Measurements from ENCODE around the gene LDB2. TPM values are rescaled to one million over a fixed set of nuclear protein-coding genes. Genes with fewer than 3 reads are reported as not detected.
A peak's percentile ranks its signal among the peaks of the same experiment; 100 is the strongest.

The LDB2 gene
- total RNA-seq, 1 donor from 2014 or later, result 4.9 TPM

GRCh38 chr4:16758255-16758654, 140.2 kb downstream of the LDB2 start:
- H3K4me1 Mint-ChIP-seq (ENCODE audit: low read depth, unreplicated experiment), result peaks cover 24% of the 10 kb centered on the region
- Histone ChIP-seq H3K79me2 (ENCODE audit: insufficient read depth, low read length) (no peaks in the 10 kb centered on the region), H3K4me1 (ENCODE audit: insufficient read depth, low read length) (peaks cover 19% of the 10 kb centered on the region), H3K4me2 (ENCODE audit: low read length) (no peak overlapping the region), H3K36me3 (ENCODE audit: insufficient read depth, low read length) (no peaks in the 10 kb centered on the region), H3K9ac (ENCODE audit: low read length) (no peak overlapping the region), H2AFZ (ENCODE audit: low read depth, low read length) (no peak overlapping the region), H3K9me3 (ENCODE audit: insufficient read depth, low read depth, low read length) (no peaks in the 10 kb centered on the region), H3K4me3 (ENCODE audit: insufficient read depth, low read depth, low read length) (no peak overlapping the region), H3K27ac (ENCODE audit: low read depth, low read length) (no peak overlapping the region), H3K27me3 (ENCODE audit: insufficient read depth, low read length) (no peaks in the 10 kb centered on the region), H4K20me1 (ENCODE audit: insufficient read depth, low read length) (no peaks in the 10 kb centered on the region)
- DNase-seq (ENCODE audit: low read depth), result no peak
- no peak for TF ChIP-seq EZH2 (IDR thresholded peaks at IDR 0.05; ENCODE audit: insufficient read depth, low read length)
- TF ChIP-seq CTCF (IDR thresholded peaks at IDR 0.05; ENCODE audit: insufficient read depth, low read depth, low read length), result no peak
- H3K9me3 Mint-ChIP-seq (ENCODE audit: unreplicated experiment), result no peaks in the 10 kb centered on the region
- no peak overlapping the region for H3K4me3 Mint-ChIP-seq (ENCODE audit: unreplicated experiment)
- H3K36me3 Mint-ChIP-seq (ENCODE audit: low read depth, unreplicated experiment), result no peaks in the 10 kb centered on the region
- no peak overlapping the region for H3K27ac Mint-ChIP-seq (ENCODE audit: unreplicated experiment)
- no peak for FAIRE-seq
- peaks cover 5% of the 10 kb centered on the region for H3K27me3 Mint-ChIP-seq (ENCODE audit: low read depth, unreplicated experiment)

DNA sequence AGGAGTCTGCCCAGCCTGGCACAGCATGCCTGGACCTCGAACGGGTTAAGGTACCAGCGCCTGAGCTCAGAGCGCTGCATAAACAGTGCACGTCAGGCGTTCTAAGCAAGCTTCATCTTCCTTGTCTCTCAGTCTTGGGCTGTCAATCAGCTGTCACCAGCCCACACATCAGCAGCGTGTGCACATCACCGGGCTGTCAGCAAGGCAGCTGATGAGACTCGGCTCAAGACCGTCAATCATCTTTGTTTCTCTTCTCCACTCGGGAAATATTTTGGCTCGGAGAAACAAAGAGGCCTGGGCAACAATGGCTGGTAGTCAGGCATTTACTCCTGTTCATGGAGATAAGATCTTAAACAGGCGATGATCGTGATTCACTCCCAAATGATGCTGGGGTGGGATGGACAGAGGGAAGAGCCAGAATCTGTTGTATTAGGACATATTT, 141.3 kb downstream of the LDB2 start:
- H3K27ac ChIP-seq (ENCODE audit: low read depth, low read length), result no peak overlapping the region
- peaks cover 19% of the 10 kb centered on the region for H3K4me1 ChIP-seq (ENCODE audit: insufficient read depth, low read length)
- peak; percentile 74 for DNase-seq (ENCODE audit: low read depth)
- peak overlapping the region; percentile 57 for H3K4me2 ChIP-seq (ENCODE audit: low read length)
- no peaks in the 10 kb centered on the region for H3K9me3 Mint-ChIP-seq (ENCODE audit: unreplicated experiment)
- H3K9me3 ChIP-seq (ENCODE audit: insufficient read depth, low read depth, low read length), result no peaks in the 10 kb centered on the region
- TF ChIP-seq CTCF (IDR thresholded peaks at IDR 0.05; ENCODE audit: insufficient read depth, low read depth, low read length) (no peak), EZH2 (IDR thresholded peaks at IDR 0.05; ENCODE audit: insufficient read depth, low read length) (no peak)
- FAIRE-seq, result no peak
- no peaks in the 10 kb centered on the region for H3K27me3 ChIP-seq (ENCODE audit: insufficient read depth, low read length)
- H3K4me1 Mint-ChIP-seq (ENCODE audit: low read depth, unreplicated experiment), result peaks cover 26% of the 10 kb centered on the region
- H3K36me3 Mint-ChIP-seq (ENCODE audit: low read depth, unreplicated experiment), result no peaks in the 10 kb centered on the region
- H3K27ac Mint-ChIP-seq (ENCODE audit: unreplicated experiment), result peak overlapping the region; percentile 30
- H3K4me3 ChIP-seq (ENCODE audit: insufficient read depth, low read depth, low read length), result no peak overlapping the region
- peak overlapping the region; percentile 64 for H2AFZ ChIP-seq (ENCODE audit: low read depth, low read length)
- no peak overlapping the region for H3K9ac ChIP-seq (ENCODE audit: low read length)
- no peak overlapping the region for H3K4me3 Mint-ChIP-seq (ENCODE audit: unreplicated experiment)
- no peaks in the 10 kb centered on the region for H3K36me3 ChIP-seq (ENCODE audit: insufficient read depth, low read length)
- peaks cover 5% of the 10 kb centered on the region for H3K27me3 Mint-ChIP-seq (ENCODE audit: low read depth, unreplicated experiment)
- no peaks in the 10 kb centered on the region for H4K20me1 ChIP-seq (ENCODE audit: insufficient read depth, low read length)
- no peaks in the 10 kb centered on the region for H3K79me2 ChIP-seq (ENCODE audit: insufficient read depth, low read length)

- H3K27ac Mint-ChIP-seq (ENCODE audit: unreplicated experiment), result no peak overlapping the region
- DNase-seq (ENCODE audit: low read depth) (no peak), FAIRE-seq (no peak)
- no peaks in the 10 kb centered on the region for H4K20me1 ChIP-seq (ENCODE audit: insufficient read depth, low read length)
- H3K27me3 Mint-ChIP-seq (ENCODE audit: low read depth, unreplicated experiment), result peaks cover 5% of the 10 kb centered on the region
- H3K36me3 Mint-ChIP-seq (ENCODE audit: low read depth, unreplicated experiment), result no peaks in the 10 kb centered on the region
- no peaks in the 10 kb centered on the region for H3K36me3 ChIP-seq (ENCODE audit: insufficient read depth, low read length)
- H3K79me2 ChIP-seq (ENCODE audit: insufficient read depth, low read length), result no peaks in the 10 kb centered on the region
- H3K9ac ChIP-seq (ENCODE audit: low read length), result no peak overlapping the region
- TF ChIP-seq CTCF (IDR thresholded peaks at IDR 0.05; ENCODE audit: insufficient read depth, low read depth, low read length), result no peak
- TF ChIP-seq EZH2 (IDR thresholded peaks at IDR 0.05; ENCODE audit: insufficient read depth, low read length), result no peak
- no peak overlapping the region for H3K27ac ChIP-seq (ENCODE audit: low read depth, low read length)
- no peak overlapping the region for H3K4me2 ChIP-seq (ENCODE audit: low read length)
- no peak overlapping the region for H3K4me3 Mint-ChIP-seq (ENCODE audit: unreplicated experiment)
- H3K4me3 ChIP-seq (ENCODE audit: insufficient read depth, low read depth, low read length), result no peak overlapping the region
- no peaks in the 10 kb centered on the region for H3K9me3 Mint-ChIP-seq (ENCODE audit: unreplicated experiment)
- peaks cover 7% of the 10 kb centered on the region for H3K4me1 ChIP-seq (ENCODE audit: insufficient read depth, low read length)
- H3K27me3 ChIP-seq (ENCODE audit: insufficient read depth, low read length), result no peaks in the 10 kb centered on the region
- H2AFZ ChIP-seq (ENCODE audit: low read depth, low read length), result no peak overlapping the region
- H3K9me3 ChIP-seq (ENCODE audit: insufficient read depth, low read depth, low read length), result no peaks in the 10 kb centered on the region
- peaks cover 17% of the 10 kb centered on the region for H3K4me1 Mint-ChIP-seq (ENCODE audit: low read depth, unreplicated experiment)
Observed at GRCh38 chr4:16754104-16754503, 144.3 kb downstream of the LDB2 start.

Data from astrocyte (in vitro differentiated cells and primary cell).